NCI-H2227 treated with DMSO at 0.1 percent for 48 hours (cell line): ENCODE data around the gene IFT80.
"Not testable (repeated sequence)": the region's sequence is repeated elsewhere in the genome, so short reads cannot be mapped to it uniquely, and the experiment has no call there.

Experiments used
- DNase-seq: peaks from one replicate; lab custom pipeline; 2025; lab: John Stamatoyannopoulos, UW

Gene IFT80

DNA sequence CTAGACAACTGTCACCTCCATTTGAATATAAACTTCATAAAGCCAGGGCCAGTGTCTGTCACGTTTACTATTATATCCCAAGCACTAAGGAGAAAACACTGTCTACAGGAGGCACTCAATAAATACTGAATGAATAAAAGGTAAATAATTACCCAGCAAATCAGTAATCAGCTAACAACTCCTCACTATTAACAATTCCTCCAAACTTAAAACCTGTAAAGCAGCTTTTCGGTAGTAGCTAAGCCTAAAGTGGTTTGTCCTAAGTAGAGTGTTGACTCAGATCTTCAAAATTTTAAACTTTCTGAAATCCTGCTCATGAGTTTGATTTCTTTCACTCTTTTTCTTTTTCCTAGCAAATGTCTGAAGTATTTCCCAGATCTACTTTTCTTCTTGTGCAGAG is 133.9 kb downstream of the IFT80 start:
- no peak for DNase-seq

DNA sequence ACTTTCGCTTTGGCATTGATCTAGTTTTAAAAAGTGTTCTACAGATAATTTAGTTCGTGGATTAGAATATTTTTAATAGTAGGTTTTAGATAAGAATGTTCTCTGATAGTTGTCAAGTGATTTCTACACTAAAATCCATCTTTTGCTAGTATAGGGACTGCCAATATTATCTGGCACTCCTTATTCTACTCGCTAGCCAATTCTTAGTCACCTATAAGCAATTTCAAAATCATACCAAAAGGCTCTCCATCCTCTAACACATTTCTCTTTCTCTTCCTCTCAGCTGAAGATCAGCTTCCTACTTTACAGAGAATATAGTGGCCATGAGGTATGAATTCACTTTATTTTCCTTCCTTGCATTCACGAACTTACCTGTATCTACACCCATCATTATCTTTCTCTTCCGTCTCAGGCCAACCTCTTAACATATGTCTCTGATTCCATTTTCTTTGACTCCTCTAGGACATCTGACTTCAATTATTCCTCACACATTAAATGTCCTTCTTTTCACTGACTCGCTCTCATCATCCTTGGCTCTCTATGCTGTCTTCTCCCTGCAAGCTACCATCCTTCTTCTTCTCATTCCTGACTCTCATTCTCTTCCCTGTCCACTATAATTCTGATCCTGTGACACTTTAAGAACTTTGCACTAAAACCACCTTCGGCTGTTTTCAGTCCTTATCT is 138.3 kb downstream of the IFT80 start:
- no peak for DNase-seq

- DNase-seq: no peak
These were observed 139.4 kb downstream of the IFT80 start for GRCh38 chr3:160259589-160259988.

- no peak for DNase-seq
These were observed 141.4 kb downstream of the IFT80 start for GRCh38 chr3:160257606-160258005.

- no peak for DNase-seq
These were observed 145.7 kb downstream of the IFT80 start for GRCh38 chr3:160253298-160253697.

DNA sequence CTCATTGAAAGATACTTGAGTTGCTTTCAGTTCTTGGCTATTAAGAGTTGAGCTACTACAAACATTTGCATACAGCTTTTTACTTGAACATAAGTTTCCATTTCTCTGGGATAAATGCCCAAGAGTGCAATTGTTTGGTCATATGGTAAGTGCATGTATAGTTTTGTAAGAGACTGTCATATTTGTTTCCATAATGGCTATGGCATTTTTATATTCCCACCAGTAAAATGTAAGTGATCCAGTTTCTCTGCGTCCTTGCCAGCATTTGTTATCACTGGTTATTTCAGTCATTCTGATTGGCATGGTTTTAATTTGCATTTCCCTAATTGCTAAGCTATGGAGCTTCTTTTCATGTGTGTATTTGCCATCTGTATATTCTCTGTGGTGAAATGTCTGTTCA is 151.3 kb downstream of the IFT80 start:
- DNase-seq: no peak

DNA sequence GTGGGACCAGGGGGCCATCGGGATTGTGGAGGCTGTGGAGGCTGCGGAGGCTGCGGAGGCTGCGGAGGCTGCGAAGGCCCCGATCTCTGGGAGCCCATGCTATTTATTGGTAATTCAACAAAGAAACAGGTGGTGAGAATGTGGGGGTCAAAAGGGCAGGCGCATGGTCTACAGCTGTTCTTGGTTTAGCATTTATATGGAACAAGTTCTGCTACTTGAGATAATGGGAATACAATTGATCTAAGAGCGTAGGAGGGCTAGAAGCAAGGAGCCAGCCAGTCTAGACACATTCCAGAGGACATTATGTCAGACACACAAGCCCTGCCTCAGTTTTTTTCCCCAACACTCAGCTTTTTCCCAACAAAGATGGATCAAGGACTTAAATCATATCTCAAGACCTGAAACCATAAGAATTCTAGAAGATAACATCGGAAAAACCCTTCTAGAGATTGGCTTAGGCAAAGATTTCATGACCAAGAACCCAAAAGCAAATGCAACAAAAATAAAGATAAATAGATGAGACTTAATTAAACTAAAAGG is 153.7 kb downstream of the IFT80 start:
- no peak for DNase-seq

DNA sequence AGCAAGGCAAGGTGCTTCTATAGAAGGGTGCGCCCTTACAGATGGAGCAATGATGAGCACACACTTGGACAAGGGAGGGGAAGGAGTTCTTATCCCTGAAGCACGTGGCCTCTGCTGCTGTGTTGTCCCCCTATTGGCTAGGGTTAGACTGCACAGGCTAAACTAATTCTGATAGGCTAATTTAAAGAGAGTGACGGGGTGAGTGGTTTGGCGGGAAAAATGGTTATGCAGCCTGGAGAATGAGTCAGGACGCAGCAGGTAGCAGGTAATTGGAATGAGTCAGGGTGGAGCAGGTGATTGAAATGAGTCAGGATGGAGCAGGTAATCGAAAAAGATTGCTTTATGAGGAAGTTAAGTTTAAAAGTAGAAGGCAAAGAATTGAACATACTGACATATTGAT is 158.3 kb downstream of the IFT80 start:
- not testable (repeated sequence) for DNase-seq

DNA sequence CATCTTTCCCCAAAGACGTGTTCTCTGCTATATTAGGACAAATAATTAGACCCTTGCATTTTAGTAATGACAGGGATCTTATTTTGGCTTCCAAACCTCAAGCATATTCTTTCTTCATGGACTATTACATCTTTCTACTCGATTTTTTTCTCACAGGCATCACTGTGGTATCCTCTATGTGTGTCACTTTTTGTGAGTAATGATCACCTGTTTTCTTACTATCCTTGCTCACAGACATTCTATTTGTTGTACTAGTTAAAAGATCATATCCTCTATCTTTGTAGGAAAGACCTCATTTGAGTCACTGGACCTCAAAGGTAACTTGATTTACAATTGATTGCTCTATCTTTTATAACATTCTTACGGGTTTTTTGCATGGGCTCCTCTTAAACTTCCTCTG is 167.0 kb downstream of the IFT80 start:
- DNase-seq: no peak

DNA sequence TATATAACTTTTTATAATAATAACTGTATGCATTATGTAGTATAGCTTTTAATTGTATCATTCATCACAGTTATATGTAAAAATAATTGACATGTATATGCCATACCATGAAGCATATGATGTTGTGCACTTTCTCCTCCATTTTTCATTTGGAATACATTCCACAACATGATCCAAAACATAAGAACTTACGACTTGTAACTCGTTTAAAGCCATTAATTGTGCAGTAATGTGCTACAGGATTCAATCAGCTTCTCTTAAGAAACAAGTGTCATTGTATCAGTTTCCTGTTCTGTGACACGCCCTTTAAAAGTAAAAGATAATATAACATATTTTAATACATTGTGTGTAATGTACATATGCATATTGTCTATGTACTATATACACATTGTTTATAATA is 171.6 kb downstream of the IFT80 start:
- DNase-seq: no peak

DNA sequence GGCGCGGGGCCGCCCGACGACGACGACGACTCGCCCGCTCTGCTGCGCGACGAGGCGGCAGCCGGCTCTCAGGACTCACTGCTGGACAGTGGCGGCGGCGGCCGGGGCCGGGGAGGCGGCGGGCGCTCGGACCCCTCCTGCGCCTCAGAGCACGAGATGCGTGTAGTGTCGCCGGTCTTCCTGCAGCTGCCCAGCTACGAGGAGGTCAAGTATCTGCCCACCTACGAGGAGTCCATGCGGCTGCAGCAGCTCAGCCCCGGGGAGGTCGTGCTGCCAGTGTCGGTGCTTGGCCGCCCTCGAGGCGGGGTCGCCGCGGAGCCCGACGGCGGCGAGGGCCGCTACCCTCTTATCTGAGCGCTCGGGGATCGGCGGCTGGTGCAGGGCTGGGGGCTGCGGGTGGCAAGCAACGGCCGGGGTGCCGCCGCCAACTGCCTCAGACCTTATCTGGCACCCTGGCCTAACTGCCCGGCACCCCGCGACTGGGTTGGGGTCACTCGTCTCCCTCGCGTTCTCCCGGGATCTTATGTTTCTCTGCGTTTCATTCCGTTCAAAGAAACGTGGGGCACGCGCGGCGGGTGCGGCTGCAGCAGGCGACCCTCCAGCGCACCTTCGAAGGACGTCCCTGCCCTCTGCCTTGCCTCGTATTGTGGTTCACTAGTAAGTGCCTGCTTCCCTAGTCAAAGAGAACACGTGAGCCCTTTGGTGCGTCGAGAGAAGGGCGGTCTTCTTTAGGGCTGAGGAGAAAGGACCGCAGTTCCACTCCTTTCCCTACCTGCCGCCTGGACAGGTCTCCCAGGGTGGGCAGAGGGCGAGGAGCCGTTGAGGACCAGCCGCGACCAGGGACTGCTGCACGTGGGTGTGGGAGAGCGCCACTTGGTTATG is 172.8 kb downstream of the IFT80 start:
- peak; percentile 1 for DNase-seq

DNA sequence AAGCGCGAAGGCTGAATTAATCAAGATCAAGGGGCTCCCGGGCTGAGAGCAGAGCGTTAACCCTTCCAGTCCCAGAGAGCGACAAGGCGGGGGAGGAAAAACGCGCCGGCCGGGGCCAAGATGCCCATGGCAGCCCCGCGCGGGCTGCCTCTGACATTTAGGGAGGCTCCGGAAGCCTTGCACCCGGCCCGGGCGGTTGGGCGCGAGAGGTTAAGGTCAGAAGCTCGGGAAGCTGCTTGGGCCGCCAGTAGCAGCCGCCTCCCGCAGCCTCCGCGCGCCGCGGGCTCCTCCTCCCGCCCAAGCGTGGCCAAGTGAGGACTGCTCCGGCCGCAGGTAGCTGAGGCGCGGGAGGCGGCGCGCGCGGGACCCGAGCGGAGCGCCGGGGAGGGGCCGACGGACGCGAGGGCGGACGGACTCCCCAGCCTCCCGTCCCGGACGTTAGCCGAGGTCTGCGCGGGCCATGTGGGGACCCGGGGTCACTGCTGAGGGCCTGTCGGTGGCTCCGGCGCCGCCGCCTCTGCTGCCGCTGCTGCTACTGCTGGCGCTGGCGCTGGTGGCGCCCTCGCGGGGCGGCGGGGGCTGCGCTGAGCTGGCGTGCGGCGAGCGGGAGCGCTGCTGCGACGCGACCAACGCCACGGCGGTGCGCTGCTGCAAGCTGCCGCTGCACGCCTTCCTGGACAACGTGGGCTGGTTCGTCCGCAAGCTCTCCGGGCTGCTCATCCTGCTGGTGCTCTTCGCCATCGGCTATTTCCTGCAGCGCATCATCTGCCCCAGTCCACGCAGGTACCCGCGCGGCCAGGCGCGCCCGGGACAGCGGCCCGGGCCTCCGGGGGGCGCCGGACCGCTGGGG is 173.6 kb downstream of the IFT80 start, which contains the start of gene C3orf80:
Gene C3orf80 (plus strand): TSS at position 247 of the 850 bp plus-strand sequence. CDS start 214 bp downstream, at position 461.
- peak; percentile 39 for DNase-seq

GRCh38 chr3:160224811-160225175 is 174.2 kb downstream of the IFT80 start:
- no peak for DNase-seq

GRCh38 chr3:160224256-160224655 is 174.8 kb downstream of the IFT80 start:
- no peak for DNase-seq

DNA sequence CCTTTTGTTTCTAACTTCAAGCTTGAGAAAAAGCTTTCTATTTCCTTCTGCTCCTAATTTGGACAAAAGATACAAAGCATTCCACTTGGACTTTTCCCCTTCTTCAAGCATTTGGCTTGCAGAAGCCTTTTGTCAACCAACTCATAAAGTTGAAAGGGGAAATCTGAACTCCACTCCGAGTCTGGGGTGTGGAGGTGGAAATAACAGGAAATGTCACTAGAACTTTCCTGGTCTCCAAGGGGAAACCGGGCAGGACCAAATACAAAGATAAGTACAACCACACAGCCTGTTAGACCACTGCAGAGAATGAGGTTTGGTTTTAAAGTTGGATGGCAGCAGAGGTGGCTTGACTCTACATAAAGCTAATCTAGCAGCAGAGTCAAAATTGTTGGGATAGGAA is 178.0 kb downstream of the IFT80 start:
- DNase-seq: no peak

- DNase-seq: no peak
These were observed 179.0 kb downstream of the IFT80 start for GRCh38 chr3:160220038-160220437.

- DNase-seq: no peak
These were observed 180.9 kb downstream of the IFT80 start for GRCh38 chr3:160218136-160218535.

DNA sequence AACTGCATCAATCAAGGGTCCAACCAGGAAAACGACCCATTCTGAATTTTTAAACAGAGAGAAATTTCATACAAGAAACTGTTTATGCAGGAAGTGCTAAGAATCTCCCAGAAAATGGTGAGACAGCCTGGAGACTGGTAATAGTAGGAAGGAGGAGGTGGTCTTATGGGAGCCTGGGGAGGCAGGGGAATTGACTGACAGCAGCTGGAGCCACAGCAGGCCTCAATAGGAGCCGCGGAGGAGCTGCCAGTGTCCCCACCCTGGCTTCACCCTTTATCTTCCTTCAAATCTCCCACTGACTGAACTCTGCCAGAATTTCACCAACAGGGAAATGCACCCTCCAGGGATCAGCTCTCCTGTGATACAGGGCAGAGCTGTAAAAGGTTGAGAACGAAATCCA is 181.3 kb downstream of the IFT80 start:
- no peak for DNase-seq

DNA sequence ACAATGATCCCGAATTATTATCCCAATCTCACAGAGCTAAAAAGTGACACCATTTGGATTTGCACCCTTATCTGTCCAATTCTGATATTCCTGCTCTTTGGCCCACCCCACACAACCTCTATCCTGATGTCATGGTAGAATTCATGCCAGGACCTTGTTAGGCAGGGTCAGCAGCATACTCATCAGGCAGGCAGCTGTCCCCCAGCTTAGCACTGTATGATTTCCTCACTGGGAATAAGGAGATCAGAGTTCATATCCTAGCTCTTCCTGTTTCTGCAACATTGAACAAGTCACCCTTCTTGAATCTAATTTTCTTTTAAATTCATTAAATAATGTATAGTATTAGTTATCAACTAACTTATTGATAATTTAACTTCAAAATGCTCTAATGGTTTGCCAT is 185.8 kb downstream of the IFT80 start:
- DNase-seq: no peak

- DNase-seq: no peak
These were observed 188.2 kb downstream of the IFT80 start for GRCh38 chr3:160210799-160211221.

DNA sequence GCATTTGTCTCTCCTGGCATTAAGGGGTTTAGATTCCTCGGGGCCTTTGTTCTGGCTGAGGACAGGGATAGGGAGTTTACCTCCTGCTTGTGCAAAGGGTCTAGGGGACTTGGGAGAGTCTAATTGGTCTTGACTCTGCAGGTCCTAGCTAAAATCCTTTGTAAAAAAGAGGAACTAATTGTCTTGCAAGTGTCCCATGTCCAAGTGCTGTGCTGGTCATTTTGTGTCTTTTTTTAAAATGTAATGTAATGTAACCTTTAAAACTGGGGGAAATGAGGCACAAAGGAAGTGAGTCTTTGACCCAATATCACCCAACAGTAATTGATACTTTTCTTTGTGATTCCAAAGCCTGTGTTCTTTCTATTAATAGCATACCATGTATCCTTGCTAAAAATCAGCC is 188.7 kb downstream of the IFT80 start:
- no peak for DNase-seq
